ENCODE results near the gene CLIC1. TPM values are rescaled to one million over a fixed set of nuclear protein-coding genes. Genes with fewer than 3 reads are reported as not detected.

Gene CLIC1
- total RNA-seq, 1 donor = 576 TPM

DNA sequence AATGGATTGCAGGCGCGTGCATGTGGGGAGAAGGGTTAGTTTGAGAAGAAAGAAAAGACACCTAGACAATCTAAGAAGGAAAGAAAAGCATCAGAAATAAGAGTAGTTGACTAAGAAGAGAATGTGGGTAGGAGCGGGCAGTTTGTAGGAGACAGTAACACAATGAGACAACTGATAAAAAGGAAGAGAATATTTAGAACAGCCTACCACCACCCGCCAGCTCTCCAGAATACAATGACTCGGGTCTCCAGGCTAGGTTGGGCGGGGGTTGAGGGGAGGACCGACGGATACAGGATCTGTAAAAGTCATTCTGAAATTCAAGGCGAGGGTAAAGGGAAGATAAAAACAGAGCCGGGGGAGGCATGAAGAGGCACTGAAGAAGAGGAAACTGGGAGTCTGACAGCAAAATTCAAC is 33.9 kb downstream of the CLIC1 start:
- DNase-seq (ENCODE audit: low read depth) = no peak

DNA sequence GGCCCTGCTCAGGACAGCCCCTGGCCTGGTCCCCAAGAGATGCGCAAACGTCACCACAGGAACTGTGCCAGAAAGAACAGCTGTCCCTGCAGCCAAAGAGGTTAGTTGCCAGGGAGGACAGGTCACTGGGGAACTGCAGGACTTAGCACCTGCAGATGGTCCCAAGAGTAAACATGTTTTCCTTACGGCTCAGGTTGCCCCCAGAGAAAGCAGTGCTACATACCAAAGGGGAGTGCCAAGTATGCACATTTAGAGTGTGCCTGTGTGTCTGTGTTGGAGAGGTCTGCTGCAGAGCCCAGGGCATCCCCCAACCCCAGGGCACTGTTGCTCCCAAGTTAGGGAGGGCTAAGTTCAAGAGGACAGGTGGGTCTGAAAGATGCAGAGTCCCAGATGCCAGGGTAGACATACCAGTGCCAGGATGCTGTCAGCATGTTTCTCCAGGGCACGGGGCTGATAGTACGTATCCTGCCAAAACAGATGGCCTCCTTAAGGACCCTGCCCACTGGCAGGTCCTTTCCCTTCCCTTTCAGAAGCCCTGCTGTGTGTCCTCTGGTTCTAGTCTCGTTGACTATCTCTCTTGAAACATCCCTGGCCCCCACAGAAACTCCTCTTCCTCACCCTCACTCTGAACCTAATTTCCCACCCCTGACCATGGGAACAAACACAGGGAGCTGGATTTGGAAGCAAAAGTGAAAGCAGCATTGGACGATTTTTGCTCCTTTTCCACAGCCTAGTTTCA is 34.5 kb downstream of the CLIC1 start:
- TF ChIP-seq, protein P1, sequence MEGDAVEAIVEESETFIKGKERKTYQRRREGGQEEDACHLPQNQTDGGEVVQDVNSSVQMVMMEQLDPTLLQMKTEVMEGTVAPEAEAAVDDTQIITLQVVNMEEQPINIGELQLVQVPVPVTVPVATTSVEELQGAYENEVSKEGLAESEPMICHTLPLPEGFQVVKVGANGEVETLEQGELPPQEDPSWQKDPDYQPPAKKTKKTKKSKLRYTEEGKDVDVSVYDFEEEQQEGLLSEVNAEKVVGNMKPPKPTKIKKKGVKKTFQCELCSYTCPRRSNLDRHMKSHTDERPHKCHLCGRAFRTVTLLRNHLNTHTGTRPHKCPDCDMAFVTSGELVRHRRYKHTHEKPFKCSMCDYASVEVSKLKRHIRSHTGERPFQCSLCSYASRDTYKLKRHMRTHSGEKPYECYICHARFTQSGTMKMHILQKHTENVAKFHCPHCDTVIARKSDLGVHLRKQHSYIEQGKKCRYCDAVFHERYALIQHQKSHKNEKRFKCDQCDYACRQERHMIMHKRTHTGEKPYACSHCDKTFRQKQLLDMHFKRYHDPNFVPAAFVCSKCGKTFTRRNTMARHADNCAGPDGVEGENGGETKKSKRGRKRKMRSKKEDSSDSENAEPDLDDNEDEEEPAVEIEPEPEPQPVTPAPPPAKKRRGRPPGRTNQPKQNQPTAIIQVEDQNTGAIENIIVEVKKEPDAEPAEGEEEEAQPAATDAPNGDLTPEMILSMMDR (IDR thresholded peaks at IDR 0.05; ENCODE audit: insufficient read depth, low read length) = no peak
- peak; percentile 49 for DNase-seq (ENCODE audit: low read depth)
- peak overlapping the region; percentile 98 for H3K4me3 ChIP-seq (ENCODE audit: low read depth, low read length)

More for the DNA sequence above, 33.9 kb downstream of the CLIC1 start:
- peak overlapping the region; percentile 98 for H3K4me3 ChIP-seq (ENCODE audit: low read depth, low read length)
- TF ChIP-seq, protein P1 (IDR thresholded peaks at IDR 0.05; ENCODE audit: insufficient read depth, low read length) = no peak

DNA sequence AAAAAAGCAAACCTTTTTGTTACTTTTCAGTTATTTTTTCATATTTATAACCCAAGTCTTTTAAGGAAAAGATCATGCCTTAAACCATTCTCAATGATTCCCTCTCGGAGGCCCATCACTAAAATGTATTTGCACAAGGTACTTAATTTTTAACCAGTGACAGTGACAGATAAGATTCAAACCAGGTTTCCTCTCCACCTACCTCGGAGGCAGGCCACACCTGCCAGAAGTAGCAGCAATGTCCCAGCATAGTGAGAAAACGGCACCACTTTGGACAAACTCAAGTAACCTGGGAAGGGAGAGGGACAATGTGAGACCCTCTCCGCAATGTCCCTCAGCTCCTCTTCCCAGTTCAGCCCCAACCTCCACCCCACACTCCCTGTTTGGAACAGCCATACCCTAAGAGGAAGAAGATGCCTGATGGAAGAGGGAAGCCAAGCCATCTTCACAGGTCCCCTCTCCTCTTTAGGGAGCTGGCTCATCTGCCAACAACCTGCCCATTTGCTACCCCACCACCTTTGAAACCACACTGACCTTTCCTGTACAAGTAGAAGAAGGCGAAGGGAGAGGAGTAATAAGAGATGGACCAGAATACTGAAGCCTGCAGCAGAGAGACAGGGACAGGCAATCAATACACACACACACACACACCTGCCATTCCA is 35.5 kb downstream of the CLIC1 start:
- DNase-seq (ENCODE audit: low read depth) = no peak
- TF ChIP-seq, protein P1 (IDR thresholded peaks at IDR 0.05; ENCODE audit: insufficient read depth, low read length) = no peak
- H3K4me3 ChIP-seq (ENCODE audit: low read depth, low read length) = no peak overlapping the region

DNA sequence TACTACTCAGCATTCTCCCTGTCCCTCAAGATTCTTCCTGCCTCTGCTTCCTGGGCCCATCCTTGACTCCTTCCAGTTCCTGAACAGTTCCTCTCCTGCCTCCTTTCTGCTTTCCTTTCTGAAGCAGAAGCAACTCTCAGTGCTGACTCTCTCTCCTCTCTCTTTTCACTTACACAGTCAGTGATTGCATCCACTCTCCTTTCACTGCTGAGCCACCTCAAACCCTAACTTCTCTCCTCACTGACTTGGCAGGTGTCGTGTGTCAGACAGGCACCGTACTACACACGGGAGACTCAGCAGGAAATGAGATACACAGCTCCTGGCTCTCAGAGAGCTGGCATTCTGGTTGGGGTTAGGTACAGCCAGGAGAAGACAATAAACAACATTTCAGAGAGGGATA is 38.8 kb downstream of the CLIC1 start:
- TF ChIP-seq, protein P1 (IDR thresholded peaks at IDR 0.05; ENCODE audit: insufficient read depth, low read length) = no peak
- no peak for DNase-seq (ENCODE audit: low read depth)
- H3K4me3 ChIP-seq (ENCODE audit: low read depth, low read length) = no peak overlapping the region

DNA sequence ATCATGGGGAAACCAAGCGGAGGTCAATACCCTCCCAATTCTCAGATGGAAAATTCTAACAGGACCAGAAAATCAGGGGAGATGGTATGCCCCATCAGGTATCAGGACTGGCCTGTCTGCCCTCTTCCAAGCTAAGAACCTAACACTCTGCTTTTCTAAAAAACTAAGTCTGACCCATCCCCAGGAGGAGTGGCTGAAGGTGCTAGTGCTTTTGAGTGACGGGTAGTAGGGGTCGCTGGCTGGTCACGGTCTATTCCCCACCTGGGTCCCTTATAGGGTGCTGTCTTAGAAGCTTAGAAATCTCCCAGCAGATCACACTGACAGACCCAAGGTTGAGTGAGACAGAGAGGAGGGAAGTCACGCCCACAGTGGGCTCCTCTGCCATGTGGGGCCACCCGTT is 42.8 kb downstream of the CLIC1 start:
- DNase-seq (ENCODE audit: low read depth) = no peak
- TF ChIP-seq, protein P1 (IDR thresholded peaks at IDR 0.05; ENCODE audit: insufficient read depth, low read length) = no peak
- no peak overlapping the region for H3K4me3 ChIP-seq (ENCODE audit: low read depth, low read length)

DNA sequence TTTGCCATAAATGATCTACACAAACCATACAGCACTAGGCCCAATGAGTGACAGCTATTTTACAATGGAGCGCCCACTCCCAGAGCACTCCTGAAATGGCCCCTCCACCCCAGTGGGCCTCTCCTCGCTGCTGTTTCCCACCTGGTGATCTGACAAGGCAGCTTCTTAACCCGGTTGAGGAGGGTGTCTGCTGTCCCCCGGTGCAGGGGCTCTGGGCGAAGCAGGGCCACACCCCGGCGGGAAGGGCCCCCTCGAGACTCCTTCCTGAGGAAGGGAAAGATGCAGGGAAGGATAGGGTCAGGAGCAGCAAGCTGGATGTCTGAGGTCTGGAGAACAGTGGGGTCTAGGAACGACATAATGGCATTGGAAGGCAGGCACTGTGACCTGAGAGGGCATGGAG is 43.4 kb downstream of the CLIC1 start:
- TF ChIP-seq, protein P1 (IDR thresholded peaks at IDR 0.05; ENCODE audit: insufficient read depth, low read length) = no peak
- DNase-seq (ENCODE audit: low read depth) = no peak
- H3K4me3 ChIP-seq (ENCODE audit: low read depth, low read length) = no peak overlapping the region
